Activated gamma-delta T cell treated with anti-CD3 and anti-CD28 coated beads, Interleukin-2, amount 50 U/mL, for 16 hours (primary cell): ENCODE results near the gene ARIH1.
"Not testable (repeated sequence)": the region's sequence is repeated elsewhere in the genome, so short reads cannot be mapped to it uniquely, and the experiment has no call there.

ENCODE experiments used
- DNase-seq: peaks from one replicate; pipeline ENCODE4 v3.0.0-alpha.2; 2020; ENCODE audit warnings: low read depth

The ARIH1 gene

GRCh38 chr15:72608084-72608483, 134.0 kb downstream of the ARIH1 start:
- not testable (repeated sequence) for DNase-seq

DNA sequence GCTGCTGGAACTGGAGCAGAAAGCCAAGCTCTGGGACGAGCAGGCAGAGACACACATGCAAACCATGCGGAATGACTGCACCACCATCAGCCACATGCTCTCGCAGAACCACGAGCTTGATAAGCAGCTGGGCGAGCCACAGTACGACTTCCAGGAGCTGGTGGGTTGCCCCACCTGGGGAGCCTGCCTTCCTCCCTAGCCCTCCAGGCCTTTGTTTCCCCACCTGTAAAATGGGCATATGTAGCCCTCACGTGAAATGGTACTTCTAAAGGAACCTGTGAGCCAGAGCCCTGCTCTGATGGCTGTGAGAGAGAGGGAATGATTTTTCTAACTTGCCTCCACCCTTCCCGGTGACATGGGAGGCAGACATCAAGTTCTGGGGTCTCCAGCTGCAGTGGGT, 135.7 kb downstream of the ARIH1 start:
- no peak for DNase-seq

- DNase-seq: not testable (repeated sequence)
These were observed 138.2 kb downstream of the ARIH1 start for GRCh38 chr15:72612324-72612723.

DNA sequence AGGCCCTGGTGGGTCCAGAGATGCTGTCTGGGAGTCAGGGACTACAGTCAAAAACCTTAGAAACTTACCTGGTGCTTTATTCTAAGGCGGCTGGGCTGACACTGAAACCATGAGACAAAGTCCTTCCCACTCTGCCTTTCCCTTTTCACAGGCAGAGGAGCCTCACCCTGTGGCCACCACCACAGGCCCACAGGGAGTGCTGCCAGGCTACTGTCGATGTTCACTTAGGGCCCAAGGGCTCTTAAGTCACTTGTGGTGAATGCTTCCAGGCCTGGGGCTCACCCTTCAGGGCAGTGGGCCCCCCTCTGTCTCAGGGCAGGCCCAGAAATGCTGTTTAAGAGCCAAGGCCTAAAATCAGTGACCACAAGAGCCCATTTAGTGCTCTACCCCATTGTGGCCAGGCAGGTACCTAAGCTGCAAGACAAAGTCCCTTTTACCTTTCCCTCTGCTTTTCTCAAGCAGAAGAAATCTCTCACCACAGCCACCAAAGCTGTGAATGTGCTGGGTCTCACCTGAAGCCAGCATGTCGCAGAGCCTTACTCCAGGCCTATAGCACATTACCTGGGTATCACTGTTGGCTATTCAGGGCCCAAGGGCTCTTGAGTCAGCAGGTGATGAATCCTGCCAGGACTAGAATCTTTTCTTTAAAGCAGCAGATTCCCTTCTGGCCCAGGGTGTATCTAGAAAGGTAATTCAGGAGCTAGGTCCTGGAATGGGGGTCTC, 140.8 kb downstream of the ARIH1 start:
- no peak for DNase-seq

- DNase-seq: not testable (repeated sequence)
These were observed 141.6 kb downstream of the ARIH1 start for GRCh38 chr15:72615533-72616233.

GRCh38 chr15:72616491-72617210, 142.5 kb downstream of the ARIH1 start:
- no peak for DNase-seq

- DNase-seq: not testable (repeated sequence)
These were observed 149.7 kb downstream of the ARIH1 start for GRCh38 chr15:72623854-72624253.

GRCh38 chr15:72626153-72626552, 152.0 kb downstream of the ARIH1 start:
- not testable (repeated sequence) for DNase-seq

DNA sequence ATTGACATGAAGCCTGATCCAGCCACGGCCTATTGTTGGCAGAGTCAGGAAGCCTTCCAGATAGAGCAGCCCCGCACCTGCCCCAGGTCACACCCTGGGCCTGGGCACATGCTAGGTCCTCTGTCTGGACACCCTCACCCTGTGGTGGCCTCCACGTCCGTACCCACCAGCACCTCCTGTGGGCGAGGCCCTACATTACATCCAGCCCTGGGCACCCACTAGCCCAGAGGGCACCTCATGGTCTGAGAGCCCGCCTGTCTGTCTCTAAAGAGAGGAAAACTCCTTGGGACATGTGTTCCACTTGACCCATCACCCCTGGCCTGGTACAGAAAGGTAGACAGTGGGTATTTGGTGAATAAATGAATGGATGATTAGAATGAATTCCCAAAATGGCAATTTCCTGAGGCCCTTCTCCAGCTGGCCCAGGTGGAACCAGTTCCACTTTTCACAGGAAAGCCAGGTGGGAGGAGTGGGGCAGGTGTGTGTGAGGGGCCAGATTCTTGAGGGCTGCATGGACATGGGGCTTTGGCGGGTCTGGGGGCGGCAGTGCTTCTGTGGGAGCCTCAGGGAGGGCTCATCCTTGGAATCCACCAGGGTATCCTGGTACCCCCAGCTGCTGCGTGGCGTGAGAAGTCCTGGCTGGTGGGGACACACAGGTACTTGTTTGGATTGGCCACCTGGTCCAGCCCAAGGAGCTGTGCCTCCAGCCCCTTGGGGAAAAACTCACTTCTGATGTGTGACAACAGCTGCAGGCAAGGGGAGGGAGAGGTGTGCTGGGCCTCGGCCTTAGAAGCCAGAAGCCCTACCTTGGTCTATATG, 154.3 kb downstream of the ARIH1 start:
- DNase-seq: not testable (repeated sequence)

- DNase-seq: not testable (repeated sequence)
These were observed 155.0 kb downstream of the ARIH1 start for GRCh38 chr15:72629068-72629570.

DNA sequence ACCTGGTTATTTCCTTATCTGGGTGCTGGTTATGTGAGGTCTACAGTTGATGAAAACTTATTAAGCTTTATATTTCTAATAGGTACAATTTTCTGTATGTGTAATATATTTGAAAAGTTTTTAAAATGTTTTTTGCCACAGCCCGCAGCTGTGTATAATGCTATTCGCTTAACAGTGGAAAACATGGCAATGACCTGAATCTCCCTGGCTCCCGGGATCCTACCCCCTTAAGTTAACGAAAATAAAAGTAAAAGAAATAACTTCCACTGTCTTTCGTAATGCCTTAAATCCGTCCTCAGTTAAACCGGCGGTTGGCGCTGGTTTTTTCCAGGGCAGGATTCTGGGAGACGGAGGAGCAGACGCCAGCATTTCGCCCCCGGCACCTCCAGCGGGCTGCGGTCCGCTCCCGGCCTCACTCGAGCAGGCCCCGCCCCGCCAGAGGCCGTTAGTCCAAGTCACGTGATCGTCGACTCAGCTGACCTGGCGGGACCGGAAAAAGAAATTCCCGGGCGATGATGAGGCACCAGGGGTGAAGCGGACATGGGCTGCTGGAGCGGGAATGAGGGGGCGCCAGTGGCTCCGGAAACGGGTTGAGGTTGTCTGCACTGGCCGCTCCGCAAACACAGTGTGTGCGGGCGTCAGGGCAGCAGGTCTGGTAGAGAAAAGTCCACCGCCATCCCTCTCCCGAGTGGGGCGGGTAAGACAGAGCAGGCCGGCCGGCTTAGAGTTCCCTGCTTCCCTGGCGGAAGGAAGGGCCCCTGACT, 162.6 kb downstream of the ARIH1 start:
- DNase-seq: not testable (repeated sequence)

DNA sequence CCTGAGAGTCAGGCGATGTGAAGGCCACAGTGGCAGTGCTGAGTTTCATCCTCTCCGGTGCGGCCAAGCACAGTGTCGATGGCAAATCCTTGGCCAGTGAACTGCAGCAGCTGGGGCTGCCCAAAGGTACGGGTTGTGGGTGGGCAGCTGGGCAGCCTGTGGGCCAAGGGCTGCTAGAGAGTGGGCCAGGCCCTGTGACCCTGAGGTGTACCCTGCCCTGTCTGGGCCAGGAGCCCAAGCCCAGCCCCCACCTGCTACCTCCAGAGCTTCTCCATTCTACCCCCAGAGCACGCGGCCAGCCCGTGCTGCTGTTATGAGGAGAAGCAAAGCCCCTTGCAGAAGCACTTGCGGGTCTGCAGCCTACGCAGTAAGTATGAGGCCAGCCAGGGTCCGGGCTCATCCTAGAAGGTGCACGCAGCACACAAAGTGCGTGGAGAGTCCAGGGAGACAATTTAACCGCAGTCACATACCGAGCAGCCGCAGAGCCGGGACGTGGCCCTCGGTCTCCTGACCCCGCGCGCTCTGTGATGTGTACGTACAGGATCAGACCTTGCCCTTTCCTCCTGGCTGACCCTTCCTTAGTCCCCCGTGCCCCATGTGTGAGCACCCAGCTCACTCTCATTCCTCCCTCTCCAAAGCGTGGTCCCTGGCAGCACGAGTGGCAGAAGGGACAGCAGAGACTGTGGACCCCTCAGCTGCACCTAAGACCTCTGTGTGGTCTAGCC, 165.8 kb downstream of the ARIH1 start:
- DNase-seq: not testable (repeated sequence)

DNA sequence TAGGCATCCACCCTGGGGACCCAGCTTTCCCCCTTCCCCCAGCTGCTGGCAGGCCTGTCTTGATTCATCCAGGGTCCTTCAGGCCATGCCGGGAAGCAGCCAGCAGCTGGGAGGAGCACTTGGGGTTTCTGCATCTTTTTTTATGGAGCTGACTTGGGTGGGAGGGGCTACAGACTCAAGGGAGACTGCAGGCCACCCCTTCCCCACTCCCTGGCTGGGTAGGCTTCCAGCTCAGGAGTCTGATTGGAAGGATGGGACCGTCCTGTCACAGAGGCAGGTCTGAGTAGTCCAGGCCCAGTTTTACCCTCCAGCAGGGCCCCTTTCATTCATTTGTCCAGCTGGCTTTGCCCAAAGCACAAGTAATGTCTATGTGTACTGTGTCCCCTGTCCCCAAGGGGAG, 168.1 kb downstream of the ARIH1 start:
- DNase-seq: not testable (repeated sequence)

GRCh38 chr15:72648631-72649253, 174.6 kb downstream of the ARIH1 start:
- not testable (repeated sequence) for DNase-seq
